ENCODE measurements around the gene PODN. TPM values are rescaled to one million over a fixed set of nuclear protein-coding genes. Genes with fewer than 3 reads are reported as not detected.

PODN gene
- total and polyA plus RNA-seq, 11 donors: 5.2 to 61.8 (median 16.7) TPM

DNA sequence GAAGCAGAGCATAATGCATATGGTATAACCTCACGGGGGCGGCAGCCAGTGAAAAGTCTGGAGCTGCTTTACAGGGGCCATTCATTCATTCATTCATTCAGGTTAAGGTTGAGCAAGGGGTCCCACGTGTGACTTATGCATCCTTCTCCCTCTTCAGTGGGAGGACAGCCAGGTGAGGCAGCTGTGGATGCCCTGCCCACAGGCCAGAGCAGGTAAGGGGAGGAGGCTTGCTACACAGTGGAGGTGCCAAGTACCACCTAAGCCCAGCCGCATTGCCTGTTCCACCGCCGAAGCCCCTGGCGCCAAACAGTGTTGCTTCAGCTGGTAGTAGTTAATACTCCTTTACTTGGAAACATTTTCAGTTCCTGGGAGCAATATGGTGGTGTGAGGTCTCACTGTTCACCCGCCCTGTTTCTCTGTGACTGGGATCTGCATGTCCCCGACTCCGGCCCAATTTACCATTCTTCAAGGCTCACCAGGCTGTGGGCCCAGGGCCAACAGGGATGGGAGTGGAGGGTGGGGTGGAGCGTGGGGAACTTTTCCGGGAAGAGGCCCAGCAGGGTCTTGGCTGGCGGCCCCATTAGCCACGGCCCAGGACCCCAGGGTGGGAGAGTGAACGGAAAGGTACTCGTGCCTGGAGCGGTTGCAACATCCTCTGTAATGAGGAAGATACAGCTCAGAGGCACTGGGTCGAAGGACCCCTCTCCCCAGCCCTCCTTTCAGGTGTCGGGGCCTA, 722 bp upstream of the PODN start:
- peaks cover 0 to 45% (median 18%) of the 10 kb centered on the region in 12 donors for H3K4me1 ChIP-seq
- intact Hi-C loops (cut with DNase I): loop anchor here in 4 of 10 donors (5.0 to 10.0 kb wide), 6 partner anchors 44 to 124 kb away; no protein-coding TSS in a partner anchor

DNA sequence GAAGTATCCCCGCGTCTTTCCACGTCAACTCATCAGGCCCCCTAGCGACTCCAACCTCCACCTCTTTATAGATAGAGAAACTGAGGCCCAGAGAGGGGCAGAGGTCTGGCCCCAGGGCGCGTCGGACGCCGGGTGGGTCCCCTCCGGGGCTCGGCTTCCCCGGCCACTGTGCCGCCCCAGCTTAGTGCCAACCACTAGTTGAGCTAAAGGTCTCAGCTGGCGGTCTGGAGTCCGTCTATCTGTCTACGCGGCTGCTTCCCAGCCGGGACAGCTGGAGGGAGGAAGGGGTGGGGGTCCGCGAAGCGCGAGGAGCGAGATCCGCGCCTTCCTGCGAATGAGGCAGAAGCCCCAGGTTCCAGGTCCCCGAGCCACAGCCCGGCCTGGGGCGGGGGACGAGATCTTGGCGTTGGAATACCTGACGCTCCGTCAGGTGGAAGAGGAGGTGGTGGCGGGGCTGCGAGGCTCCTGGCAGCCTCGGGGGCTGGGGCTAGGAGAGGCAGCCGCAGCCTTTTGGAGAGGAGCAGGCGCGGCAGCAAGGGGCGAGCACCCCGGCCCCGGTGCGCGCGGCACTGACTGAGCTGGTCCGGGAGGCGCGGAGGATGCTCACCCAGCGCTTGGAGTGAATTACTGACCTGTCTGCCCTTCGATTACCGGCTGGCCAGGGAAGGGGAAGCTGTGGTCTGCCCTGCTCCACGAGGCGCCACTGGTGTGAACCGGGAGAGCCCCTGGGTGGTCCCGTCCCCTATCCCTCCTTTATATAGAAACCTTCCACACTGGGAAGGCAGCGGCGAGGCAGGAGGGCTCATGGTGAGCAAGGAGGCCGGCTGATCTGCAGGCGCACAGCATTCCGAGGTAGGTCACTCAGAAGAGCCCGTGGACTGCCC, 937 bp downstream of the PODN start:
- ATAC-seq: peak in 2 of 4 donors; percentile 14 to 23
- Histone ChIP-seq H3K4me3 (peak overlapping the region; percentile 55 to 89 (median 71)), H3K4me1 (peaks cover 0 to 40% (median 18%) of the 10 kb centered on the region in 12 donors), H3K27ac (peak overlapping the region in 11 of 12 donors; percentile 47 to 90 (median 78)), H3K9me3 (no peaks in the 10 kb centered on the region), H3K27me3 (peaks cover 0 to 28% (median 3%) of the 10 kb centered on the region in 9 donors), H3K36me3 (no peaks in the 10 kb centered on the region)
- 1 to 26% (median 20%) methylated on average over 26 to 61 of the region's 61 CpGs for WGBS, 4 donors
- DNase-seq: peak in 2 of 5 donors; percentile 28 to 62
- TF ChIP-seq CTCF (IDR thresholded peaks at IDR 0.05) (no peak), POLR2A (IDR thresholded peaks at IDR 0.05) (no peak)
- intact Hi-C loops (cut with DNase I): loop anchor here in 4 of 10 donors (5.0 to 10.0 kb wide), 6 partner anchors 46 to 122 kb away; no protein-coding TSS in a partner anchor

More for the DNA sequence above, 722 bp upstream of the PODN start:
- peak in 3 of 5 donors; percentile 65 to 79 (median 68) for DNase-seq
- no peaks in the 10 kb centered on the region for H3K9me3 ChIP-seq
- H3K27ac ChIP-seq: peak overlapping the region in 11 of 12 donors; percentile 34 to 90 (median 78)
- peak; percentile 35 to 54 (median 52) for ATAC-seq
- H3K4me3 ChIP-seq: peak overlapping the region; percentile 55 to 89 (median 71)
- TF ChIP-seq POLR2A (IDR thresholded peaks at IDR 0.05) (no peak), CTCF (IDR thresholded peaks at IDR 0.05) (no peak)
- WGBS, 4 donors: 47 to 84% (median 53%) methylated on average over 10 to 19 of the region's 19 CpGs
- peaks cover 0 to 28% (median 3%) of the 10 kb centered on the region in 9 donors for H3K27me3 ChIP-seq
- no peaks in the 10 kb centered on the region for H3K36me3 ChIP-seq

- 89 to 94% (median 94%) methylated on average over 9 of the region's 9 CpGs for WGBS, 4 donors
- TF ChIP-seq POLR2A (IDR thresholded peaks at IDR 0.05) (no peak), CTCF (IDR thresholded peaks at IDR 0.05) (no peak)
- no peaks in the 10 kb centered on the region for H3K9me3 ChIP-seq
- H3K36me3 ChIP-seq: no peaks in the 10 kb centered on the region
- H3K4me1 ChIP-seq: peaks cover 0 to 31% (median 18%) of the 10 kb centered on the region in 12 donors
- peaks cover 0 to 28% (median 3%) of the 10 kb centered on the region in 9 donors for H3K27me3 ChIP-seq
- intact Hi-C loops (cut with DNase I): loop anchor here in 4 of 10 donors (5.0 to 10.0 kb wide), 6 partner anchors 47 to 121 kb away; no protein-coding TSS in a partner anchor
- no peak for ATAC-seq
- peak overlapping the region in 9 of 12 donors; percentile 58 to 89 (median 74) for H3K4me3 ChIP-seq
- peak in 2 of 5 donors; percentile 8 to 43 for DNase-seq
- peak overlapping the region in 5 of 12 donors; percentile 68 to 89 (median 86) for H3K27ac ChIP-seq
These were observed 1.9 kb downstream of the PODN start for GRCh38 chr1:53063744-53064515.
